Prostate gland (tissue), 2 donors: ENCODE measurements around the gene PHC2.

Experiments
- CTCF ChIP-seq, 4 experiments: fragments of 200-600 bp in 2 of 4; fragments of 450-650 bp in 2 of 4; sonication (generic) in 2 of 4; IDR thresholded peaks; 1 replicate in 3 of 4; 2 replicates in 1 of 4; pipeline ENCODE4 v1.5.1; 2016 to 2019; ENCODE audit warnings: antibody characterized with exemption in 4 of 4, mild to moderate bottlenecking in 2 of 4, moderate library complexity in 2 of 4
- POLR2A ChIP-seq: fragments of 450-650 bp; IDR thresholded peaks from one replicate; pipeline ENCODE4 v1.6.1; 2016; ENCODE audit warnings: antibody characterized with exemption, mild to moderate bottlenecking
- POLR2AphosphoS5 ChIP-seq: sonication (generic); formaldehyde crosslinking; IDR thresholded peaks from one replicate; pipeline ENCODE4 v1.6.1; 2017; ENCODE audit warnings: antibody characterized with exemption

- no peak for TF ChIP-seq CTCF (IDR thresholded peaks at IDR 0.05)
- no peak for TF ChIP-seq POLR2A
- TF ChIP-seq POLR2AphosphoS5: no peak
These were observed 124.9 kb downstream of the PHC2 start for GRCh38 chr1:33305816-33306652.
